IPS-15b (cell line): ENCODE results near the gene USP16.

Source experiments
- H3K27me3 ChIP-seq: one replicate; pipeline ENCODE4 v1.6.1; 2013; ENCODE audit warnings: low read length; ENCODE audit not compliant: control insufficient read depth, insufficient read depth
- H3K36me3 ChIP-seq: one replicate; pipeline ENCODE4 v1.6.1; 2013; ENCODE audit warnings: low read length; ENCODE audit not compliant: control insufficient read depth, insufficient read depth
- H3K4me1 ChIP-seq: one replicate; pipeline ENCODE4 v1.6.1; 2013; ENCODE audit warnings: mild to moderate bottlenecking, low read length; ENCODE audit not compliant: control insufficient read depth, insufficient read depth
- H3K4me3 ChIP-seq: one replicate; pipeline ENCODE4 v1.5.1; 2013; ENCODE audit warnings: low read depth, low read length
- H3K9ac ChIP-seq: one replicate; pipeline ENCODE4 v1.6.1; 2013; ENCODE audit warnings: low read depth, mild to moderate bottlenecking, low read length
- H3K9me3 ChIP-seq: one replicate; pipeline ENCODE4 v1.6.1; 2013; ENCODE audit warnings: mild to moderate bottlenecking, low read length; ENCODE audit not compliant: control insufficient read depth, insufficient read depth

The USP16 gene

DNA sequence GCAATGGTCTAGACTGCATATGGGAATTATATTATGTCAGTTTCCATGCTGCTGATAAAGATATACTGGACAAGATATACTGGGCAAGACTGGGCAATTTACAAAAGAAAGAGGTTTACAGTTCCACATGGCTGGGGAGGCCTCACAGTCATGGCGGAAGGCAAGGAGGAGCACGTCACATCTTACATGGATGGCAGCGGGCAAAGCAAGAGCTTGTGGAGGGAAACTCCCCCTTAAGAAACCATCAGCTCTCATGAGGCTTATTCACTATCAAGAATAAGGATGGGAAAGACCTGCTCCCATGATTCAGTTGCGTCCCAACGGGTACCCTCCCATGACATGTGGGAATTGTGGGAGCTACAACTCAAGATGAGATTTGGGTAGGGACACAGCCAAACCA, 27.8 kb downstream of the USP16 start:
- no peaks in the 10 kb centered on the region for H3K27me3 ChIP-seq
- no peak overlapping the region for H3K9ac ChIP-seq
- H3K4me3 ChIP-seq = no peak overlapping the region
- peaks cover 7% of the 10 kb centered on the region for H3K36me3 ChIP-seq
- no peaks in the 10 kb centered on the region for H3K4me1 ChIP-seq
- H3K9me3 ChIP-seq = no peaks in the 10 kb centered on the region

DNA sequence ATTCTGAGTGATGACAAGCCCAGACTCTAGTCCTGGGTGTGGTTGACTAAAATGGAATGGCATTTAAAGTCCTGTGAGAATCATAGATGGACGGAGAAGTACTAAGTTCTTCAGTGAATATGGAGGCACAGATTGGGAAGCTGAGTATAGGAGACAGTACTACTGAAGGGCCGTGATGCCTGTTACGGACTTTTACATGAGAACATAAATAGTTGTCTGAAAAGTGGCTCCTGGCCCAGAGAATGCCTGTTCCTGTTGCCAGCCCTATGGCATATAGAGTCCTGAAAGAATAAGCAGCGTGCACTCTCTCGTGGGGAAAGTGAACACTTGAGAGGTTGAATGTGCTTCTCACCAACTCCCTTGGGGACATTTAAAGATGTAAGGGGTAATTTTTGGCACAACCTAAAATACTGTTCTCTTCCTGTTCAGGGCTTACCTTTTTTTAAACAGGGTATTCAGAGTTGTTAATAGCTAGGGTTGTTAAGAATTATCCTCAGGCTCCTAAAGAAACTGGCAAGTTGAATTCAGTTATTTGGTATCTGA, 28.6 kb downstream of the USP16 start:
- Histone ChIP-seq H3K36me3 (peaks cover 10% of the 10 kb centered on the region), H3K27me3 (no peaks in the 10 kb centered on the region), H3K4me1 (no peaks in the 10 kb centered on the region), H3K4me3 (no peak overlapping the region), H3K9ac (no peak overlapping the region), H3K9me3 (no peaks in the 10 kb centered on the region)

DNA sequence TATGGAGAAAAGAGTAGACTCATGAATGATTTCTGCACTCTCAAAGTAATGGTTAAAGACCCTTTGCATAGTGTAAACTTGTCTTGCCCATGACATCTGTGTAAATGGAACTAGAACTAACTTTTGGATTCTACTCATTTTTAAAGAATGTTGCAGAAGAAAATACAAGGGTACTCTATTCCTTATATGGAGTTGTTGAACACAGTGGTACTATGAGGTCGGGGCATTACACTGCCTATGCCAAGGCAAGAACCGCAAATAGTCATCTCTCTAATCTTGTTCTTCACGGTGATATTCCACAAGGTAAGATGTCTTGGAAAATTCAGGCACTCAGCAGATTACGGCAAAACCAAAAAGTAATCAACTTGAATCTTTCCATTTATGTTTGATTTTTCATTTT, 29.2 kb downstream of the USP16 start:
- Histone ChIP-seq H3K9ac (no peak overlapping the region), H3K4me3 (no peak overlapping the region), H3K36me3 (peaks cover 10% of the 10 kb centered on the region), H3K4me1 (no peaks in the 10 kb centered on the region), H3K27me3 (no peaks in the 10 kb centered on the region), H3K9me3 (no peaks in the 10 kb centered on the region)

DNA sequence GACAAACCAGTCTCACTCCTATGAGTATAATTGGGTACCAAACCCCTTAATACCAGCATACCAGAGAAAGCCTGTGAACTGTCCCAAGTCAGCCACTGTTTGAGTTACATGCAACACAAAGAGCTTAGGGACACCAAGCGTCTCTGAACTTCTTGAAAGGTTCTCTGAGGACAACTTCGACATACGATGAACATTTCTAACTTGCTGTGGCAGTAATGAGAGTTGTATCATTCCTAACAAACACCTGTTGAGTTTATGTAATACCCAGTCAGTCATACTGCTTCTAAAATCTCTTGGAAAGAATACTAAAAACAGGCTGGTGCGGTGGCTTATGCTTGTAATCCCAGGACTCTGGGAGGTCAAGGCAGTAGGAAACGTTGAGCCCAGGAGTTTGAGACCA, 30.6 kb downstream of the USP16 start:
- Histone ChIP-seq H3K27me3 (no peaks in the 10 kb centered on the region), H3K4me1 (no peaks in the 10 kb centered on the region), H3K9ac (no peak overlapping the region), H3K36me3 (peaks cover 13% of the 10 kb centered on the region), H3K4me3 (no peak overlapping the region), H3K9me3 (no peaks in the 10 kb centered on the region)

DNA sequence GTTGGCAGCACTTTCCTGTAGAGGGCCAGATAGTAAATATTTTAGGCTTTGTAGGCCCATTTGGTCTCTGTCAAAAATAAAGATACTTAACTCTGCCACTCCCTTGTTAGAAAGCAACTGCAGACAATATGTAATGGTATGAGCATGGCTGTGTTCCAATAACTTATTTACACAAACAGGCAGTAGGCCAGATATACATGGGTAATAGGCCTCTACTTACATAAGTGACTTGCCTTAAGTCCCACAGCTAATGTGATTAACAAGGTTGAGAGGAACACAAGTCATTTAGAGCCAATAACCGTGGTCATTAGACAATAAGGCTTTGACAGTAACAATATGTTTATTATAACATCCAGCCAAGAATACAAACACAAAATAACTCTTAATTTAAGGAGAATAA, 31.5 kb downstream of the USP16 start:
- H3K4me1 ChIP-seq = no peaks in the 10 kb centered on the region
- peaks cover 19% of the 10 kb centered on the region for H3K36me3 ChIP-seq
- H3K9me3 ChIP-seq = no peaks in the 10 kb centered on the region
- H3K9ac ChIP-seq = no peak overlapping the region
- no peaks in the 10 kb centered on the region for H3K27me3 ChIP-seq
- H3K4me3 ChIP-seq = no peak overlapping the region

DNA sequence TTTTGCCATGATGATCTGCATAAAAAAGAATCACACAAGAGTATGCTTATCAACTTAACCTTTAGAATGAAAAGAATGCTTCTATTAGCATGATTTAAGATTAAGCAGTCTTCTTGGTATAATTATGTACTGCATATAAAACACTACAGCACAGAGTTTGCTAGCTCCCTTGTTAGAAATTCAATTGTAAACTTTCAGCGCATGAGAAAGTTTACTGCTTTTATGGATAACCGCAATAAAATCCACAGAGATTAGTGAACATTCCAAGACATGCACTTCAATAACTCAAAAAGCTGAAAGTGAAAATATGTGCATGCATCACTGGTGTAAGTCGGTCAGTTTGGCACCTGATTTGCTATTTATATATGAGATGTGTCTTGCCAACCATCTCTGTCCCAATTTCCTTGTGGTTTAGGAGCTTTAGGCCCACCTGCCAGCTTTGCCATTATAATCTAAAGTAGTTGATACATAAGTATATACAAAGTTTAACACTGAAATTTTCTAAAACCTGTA, 32.1 kb downstream of the USP16 start:
- Histone ChIP-seq H3K9ac (no peak overlapping the region), H3K36me3 (peaks cover 22% of the 10 kb centered on the region), H3K27me3 (no peaks in the 10 kb centered on the region), H3K4me3 (no peak overlapping the region), H3K4me1 (no peaks in the 10 kb centered on the region), H3K9me3 (no peaks in the 10 kb centered on the region)

DNA sequence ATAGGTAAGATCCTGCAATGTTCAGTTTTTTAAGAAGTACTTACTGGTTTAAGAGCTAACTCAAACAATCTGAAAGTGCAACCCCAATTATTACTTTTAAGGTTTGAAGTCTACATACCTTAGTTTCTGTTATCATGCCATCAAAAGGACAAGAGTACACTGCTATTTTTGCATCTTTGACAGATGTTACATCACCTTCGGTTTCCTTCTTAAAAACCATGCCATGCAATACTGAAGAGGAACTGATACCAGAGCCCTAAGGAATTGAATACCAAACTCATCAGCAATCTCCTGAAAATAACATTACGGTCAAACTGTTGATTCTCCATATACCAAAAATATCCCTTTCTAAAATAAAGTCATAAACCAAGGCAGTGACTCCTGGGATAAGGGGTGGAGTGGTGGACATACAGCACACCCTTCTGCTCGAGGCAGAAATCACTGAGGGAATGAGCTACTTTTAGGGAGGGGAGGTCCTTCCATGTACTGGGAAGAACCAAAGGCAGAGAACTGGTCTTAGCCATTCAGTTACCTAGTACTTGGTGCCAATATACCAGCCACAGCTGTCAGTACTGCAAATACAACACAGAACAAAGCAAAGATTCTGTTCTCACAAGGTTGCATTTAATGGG, 40.5 kb downstream of the USP16 start:
- H3K36me3 ChIP-seq = peaks cover 49% of the 10 kb centered on the region
- no peak overlapping the region for H3K4me3 ChIP-seq
- no peaks in the 10 kb centered on the region for H3K27me3 ChIP-seq
- no peaks in the 10 kb centered on the region for H3K9me3 ChIP-seq
- no peaks in the 10 kb centered on the region for H3K4me1 ChIP-seq
- H3K9ac ChIP-seq = no peak overlapping the region

DNA sequence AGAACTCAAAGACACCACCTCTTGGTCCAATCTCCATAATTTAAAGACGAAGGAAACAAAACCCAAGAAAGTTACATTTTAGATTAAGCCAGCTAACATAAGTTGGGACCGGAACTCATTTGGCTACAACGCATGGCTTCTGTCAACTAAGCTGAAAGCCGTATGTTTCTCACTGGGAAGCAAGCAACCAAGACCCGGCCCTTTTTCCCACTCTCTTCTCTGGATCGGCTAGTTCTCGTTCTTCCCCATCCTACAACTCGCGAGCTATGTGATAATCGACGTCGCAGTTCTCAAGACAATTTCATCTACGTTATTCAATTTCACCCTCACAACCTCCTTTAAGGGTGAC, 48.4 kb downstream of the USP16 start:
- Histone ChIP-seq H3K9ac (peak overlapping the region; percentile 96), H3K27me3 (no peaks in the 10 kb centered on the region), H3K36me3 (no peaks in the 10 kb centered on the region), H3K4me1 (no peaks in the 10 kb centered on the region), H3K4me3 (peak overlapping the region; percentile 100), H3K9me3 (no peaks in the 10 kb centered on the region)

DNA sequence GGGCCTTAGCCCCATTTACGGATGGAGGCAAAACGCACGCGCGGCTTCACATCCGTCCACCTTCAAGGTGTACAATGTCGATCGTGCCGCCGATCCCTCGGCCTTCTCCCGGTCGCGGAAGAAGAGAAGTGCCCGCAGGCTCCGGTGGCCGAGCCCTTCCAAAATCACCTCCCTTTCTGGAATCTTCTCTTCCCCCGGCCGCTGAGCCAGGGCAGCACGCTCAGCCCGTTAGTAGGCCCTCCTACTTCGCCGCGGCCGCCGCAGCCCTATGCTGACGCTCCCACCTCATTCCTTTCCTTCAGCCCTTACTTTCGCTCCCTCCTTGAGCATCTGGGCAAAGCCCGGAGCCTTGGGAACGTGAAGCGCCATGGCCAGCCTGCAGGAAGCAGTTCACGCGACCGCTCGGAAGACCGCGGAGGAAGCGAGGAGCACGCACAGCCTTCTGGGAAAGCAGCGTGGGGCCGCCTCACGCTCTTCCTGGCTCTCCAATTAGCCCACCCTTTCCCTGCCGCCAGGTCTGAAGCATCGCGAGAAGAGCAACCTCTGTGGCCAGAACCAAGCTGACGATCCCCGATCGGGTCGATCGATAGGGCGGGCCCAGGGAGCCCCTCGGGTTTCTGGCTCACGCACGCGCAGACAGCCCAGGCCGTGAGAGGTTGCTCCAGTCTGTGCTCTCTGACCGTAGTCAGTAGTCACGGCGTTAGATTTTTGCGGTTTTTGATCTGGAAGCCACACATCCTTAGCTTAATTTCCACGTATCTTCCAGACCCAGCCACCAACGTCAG, 48.9 kb downstream of the USP16 start, which contains the start of gene CCT8:
CCT8 (minus strand) TSS at position 427 of the 785 bp plus-strand sequence; CDS start at position 369, 58 bp downstream.
- H3K4me1 ChIP-seq = no peaks in the 10 kb centered on the region
- no peaks in the 10 kb centered on the region for H3K9me3 ChIP-seq
- no peaks in the 10 kb centered on the region for H3K27me3 ChIP-seq
- peak within 1 kb of the TSS; percentile 100 for H3K4me3 ChIP-seq
- H3K36me3 ChIP-seq = no peaks in the 10 kb centered on the region
- peak within 1 kb of the TSS; percentile 96 for H3K9ac ChIP-seq

DNA sequence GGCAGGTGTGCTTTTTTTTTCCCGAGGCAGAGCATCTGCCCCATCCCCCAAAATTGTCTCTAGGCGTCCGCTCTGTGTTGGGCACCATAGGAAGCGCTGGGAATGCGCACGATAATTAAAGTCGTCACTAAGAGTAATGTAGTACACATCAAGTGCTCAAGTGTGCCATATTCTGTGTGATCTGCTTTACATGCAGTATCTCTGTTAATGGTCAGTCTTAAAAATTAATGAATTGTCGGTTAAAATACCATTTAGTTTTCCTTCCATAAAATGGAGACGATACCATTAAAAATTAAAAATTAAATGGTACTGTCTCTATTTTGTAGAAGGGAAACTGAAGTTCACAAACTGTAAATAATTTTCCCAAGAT, 49.5 kb downstream of the USP16 start:
- peak overlapping the region; percentile 82 for H3K9ac ChIP-seq
- H3K36me3 ChIP-seq = no peaks in the 10 kb centered on the region
- no peaks in the 10 kb centered on the region for H3K27me3 ChIP-seq
- H3K9me3 ChIP-seq = no peaks in the 10 kb centered on the region
- no peaks in the 10 kb centered on the region for H3K4me1 ChIP-seq
- H3K4me3 ChIP-seq = peak overlapping the region; percentile 100

DNA sequence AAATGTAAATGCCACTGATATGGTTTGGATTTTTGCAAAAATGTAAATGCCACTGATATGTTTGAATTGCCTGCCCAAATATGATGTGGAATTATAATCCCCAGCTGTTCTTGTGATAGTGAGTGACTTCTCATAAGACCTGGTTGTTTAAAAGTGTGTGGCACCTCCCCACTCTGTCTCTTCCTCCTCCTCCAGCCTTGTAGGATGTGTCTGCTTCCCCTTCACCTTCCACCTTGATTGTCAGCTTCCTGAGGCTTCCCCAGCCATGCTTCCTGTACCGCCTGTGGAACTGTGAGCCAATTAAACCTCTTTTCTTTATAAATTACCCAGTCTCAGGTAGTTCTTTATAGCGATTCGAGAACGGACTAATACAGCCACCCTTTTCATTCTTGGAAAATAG, 50.3 kb downstream of the USP16 start:
- Histone ChIP-seq H3K4me1 (no peaks in the 10 kb centered on the region), H3K9me3 (no peaks in the 10 kb centered on the region), H3K27me3 (no peaks in the 10 kb centered on the region), H3K36me3 (no peaks in the 10 kb centered on the region), H3K4me3 (no peak overlapping the region), H3K9ac (no peak overlapping the region)
